A673 (cell line): ENCODE data around the gene MEAK7. TPM values are rescaled to one million over a fixed set of nuclear protein-coding genes. Genes with fewer than 3 reads are reported as not detected.

ENCODE experiments used
- BruUV-seq: library from RNA; stranded (reverse); fragments of 400-500 nt; replicated peaks from 2 replicates; lab custom pipeline; 2021; lab: Mats Ljungman, UMichigan
- CTCF ChIA-PET: fragments of 300-600 bp; sonication (Branson Sonifier 250); formaldehyde crosslinking; loops from one replicate; lab custom pipeline; 2022; ENCODE audit warnings: antibody characterized with exemption; lab: Charles Lee
- POLR2A ChIA-PET: fragments of 300-600 bp; sonication (Branson Sonifier 250); formaldehyde crosslinking; loops from one replicate; lab custom pipeline; 2022; ENCODE audit warnings: antibody characterized with exemption; ENCODE audit not compliant: low non-redundant PET; lab: Charles Lee
- DNase-seq: peaks from one replicate; pipeline ENCODE4 v3.0.0-alpha.2; 2015; ENCODE audit warnings: low spot score
- H3K27ac ChIP-seq: fragments of 200-600 bp; sonication (generic); 2 replicates; pipeline ENCODE4 v1.5.1; 2016; ENCODE audit warnings: mixed run types, low read depth, mild to moderate bottlenecking, mixed read lengths, antibody characterized with exemption, low read length; ENCODE audit not compliant: poor library complexity, severe bottlenecking
- H3K27me3 ChIP-seq: fragments of 200-600 bp; sonication (generic); replicated peaks from 2 replicates; pipeline ENCODE4 v1.6.1; 2017; ENCODE audit warnings: mixed run types, low read depth, mild to moderate bottlenecking, mixed read lengths, antibody characterized with exemption, low read length; ENCODE audit not compliant: insufficient read depth, poor library complexity
- H3K36me3 ChIP-seq: fragments of 200-600 bp; sonication (generic); 2 replicates; pipeline ENCODE4 v1.6.1; 2016; ENCODE audit warnings: mixed run types, mild to moderate bottlenecking, mixed read lengths, antibody characterized with exemption, low read length; ENCODE audit not compliant: insufficient read depth, poor library complexity, severe bottlenecking
- H3K4me1 ChIP-seq: fragments of 200-600 bp; sonication (generic); 2 replicates; pipeline ENCODE4 v1.6.1; 2017; ENCODE audit warnings: mixed run types, mild to moderate bottlenecking, mixed read lengths, antibody characterized with exemption, low read length; ENCODE audit not compliant: insufficient read depth, poor library complexity, severe bottlenecking
- H3K4me3 ChIP-seq: fragments of 200-600 bp; sonication (generic); 2 replicates; pipeline ENCODE4 v1.5.1; 2016; ENCODE audit warnings: low read depth, mixed run types, mild to moderate bottlenecking, mixed read lengths, low read length; ENCODE audit not compliant: poor library complexity, severe bottlenecking
- H3K9me3 ChIP-seq: fragments of 200-600 bp; sonication (generic); 2 replicates; pipeline ENCODE4 v1.6.1; 2016; ENCODE audit warnings: mixed run types, low read depth, mild to moderate bottlenecking, mixed read lengths, antibody characterized with exemption, low read length; ENCODE audit not compliant: poor library complexity, severe bottlenecking
- EZH2 ChIP-seq: fragments of 200-600 bp; sonication (generic); IDR thresholded peaks from 2 replicates; pipeline ENCODE4 v1.6.1; 2017; ENCODE audit warnings: borderline replicate concordance, low read depth, mild to moderate bottlenecking, mixed read lengths, antibody characterized with exemption, low read length; ENCODE audit not compliant: poor library complexity, severe bottlenecking
- intact Hi-C: fragments of 100-400 bp; cut with micrococcal nuclease; formaldehyde crosslinking; loops from one replicate; pipeline ENCODE4 v1.10.0; 2022; ENCODE audit not compliant: unreplicated experiment
- total RNA-seq: library from RNA; stranded (reverse); gene quantifications from 2 replicates; pipeline ENCODE4 v1.2.3, GENCODE V29; 2021
- TF ChIP-seq, protein P1 (sequence below): fragments of 300-800, 200-600 bp; sonication (generic); conservative IDR thresholded peaks from 2 replicates; pipeline ENCODE4 v1.5.1; 2017; ENCODE audit warnings: low read depth, mild to moderate bottlenecking, antibody characterized with exemption, low read length, moderate library complexity, mixed read lengths

MEAK7 gene
- total RNA-seq, 1 experiment from 2014 or later: 11.6 TPM

DNA sequence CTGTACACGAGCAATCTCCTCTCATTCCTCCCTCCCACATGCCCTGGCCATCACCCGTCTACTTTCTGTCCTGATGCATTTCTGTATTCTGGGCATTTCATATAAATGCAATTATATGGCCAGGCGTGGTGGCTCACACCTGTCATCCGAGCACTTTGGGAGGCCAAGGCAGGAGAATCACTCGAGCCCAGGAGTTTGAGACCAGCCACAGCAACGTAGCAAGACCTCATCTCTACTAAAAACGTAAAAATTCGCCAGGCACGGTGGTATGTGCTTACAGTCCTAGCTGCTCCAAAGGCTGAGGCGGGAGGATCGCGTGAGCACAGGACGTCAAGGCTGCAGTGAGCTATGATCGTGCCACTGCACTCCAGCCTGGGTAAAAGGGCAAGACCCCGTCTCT lies 4.8 kb downstream of the MEAK7 start:
- TF ChIP-seq, protein P1, sequence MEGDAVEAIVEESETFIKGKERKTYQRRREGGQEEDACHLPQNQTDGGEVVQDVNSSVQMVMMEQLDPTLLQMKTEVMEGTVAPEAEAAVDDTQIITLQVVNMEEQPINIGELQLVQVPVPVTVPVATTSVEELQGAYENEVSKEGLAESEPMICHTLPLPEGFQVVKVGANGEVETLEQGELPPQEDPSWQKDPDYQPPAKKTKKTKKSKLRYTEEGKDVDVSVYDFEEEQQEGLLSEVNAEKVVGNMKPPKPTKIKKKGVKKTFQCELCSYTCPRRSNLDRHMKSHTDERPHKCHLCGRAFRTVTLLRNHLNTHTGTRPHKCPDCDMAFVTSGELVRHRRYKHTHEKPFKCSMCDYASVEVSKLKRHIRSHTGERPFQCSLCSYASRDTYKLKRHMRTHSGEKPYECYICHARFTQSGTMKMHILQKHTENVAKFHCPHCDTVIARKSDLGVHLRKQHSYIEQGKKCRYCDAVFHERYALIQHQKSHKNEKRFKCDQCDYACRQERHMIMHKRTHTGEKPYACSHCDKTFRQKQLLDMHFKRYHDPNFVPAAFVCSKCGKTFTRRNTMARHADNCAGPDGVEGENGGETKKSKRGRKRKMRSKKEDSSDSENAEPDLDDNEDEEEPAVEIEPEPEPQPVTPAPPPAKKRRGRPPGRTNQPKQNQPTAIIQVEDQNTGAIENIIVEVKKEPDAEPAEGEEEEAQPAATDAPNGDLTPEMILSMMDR: no peak
- TF ChIP-seq EZH2: no peak
- intact Hi-C loops: no loop called here
- no peak overlapping the region for H3K4me3 ChIP-seq
- ChIA-PET POLR2A (no interaction called here), CTCF (no interaction called here)
- H3K4me1 ChIP-seq: peaks cover 3% of the 10 kb centered on the region
- no peak for DNase-seq
- BruUV-seq: no TSS peak
- H3K9me3 ChIP-seq: no peaks in the 10 kb centered on the region
- H3K27ac ChIP-seq: no peak overlapping the region
- no peaks in the 10 kb centered on the region for H3K27me3 ChIP-seq
- H3K36me3 ChIP-seq: no peaks in the 10 kb centered on the region

DNA sequence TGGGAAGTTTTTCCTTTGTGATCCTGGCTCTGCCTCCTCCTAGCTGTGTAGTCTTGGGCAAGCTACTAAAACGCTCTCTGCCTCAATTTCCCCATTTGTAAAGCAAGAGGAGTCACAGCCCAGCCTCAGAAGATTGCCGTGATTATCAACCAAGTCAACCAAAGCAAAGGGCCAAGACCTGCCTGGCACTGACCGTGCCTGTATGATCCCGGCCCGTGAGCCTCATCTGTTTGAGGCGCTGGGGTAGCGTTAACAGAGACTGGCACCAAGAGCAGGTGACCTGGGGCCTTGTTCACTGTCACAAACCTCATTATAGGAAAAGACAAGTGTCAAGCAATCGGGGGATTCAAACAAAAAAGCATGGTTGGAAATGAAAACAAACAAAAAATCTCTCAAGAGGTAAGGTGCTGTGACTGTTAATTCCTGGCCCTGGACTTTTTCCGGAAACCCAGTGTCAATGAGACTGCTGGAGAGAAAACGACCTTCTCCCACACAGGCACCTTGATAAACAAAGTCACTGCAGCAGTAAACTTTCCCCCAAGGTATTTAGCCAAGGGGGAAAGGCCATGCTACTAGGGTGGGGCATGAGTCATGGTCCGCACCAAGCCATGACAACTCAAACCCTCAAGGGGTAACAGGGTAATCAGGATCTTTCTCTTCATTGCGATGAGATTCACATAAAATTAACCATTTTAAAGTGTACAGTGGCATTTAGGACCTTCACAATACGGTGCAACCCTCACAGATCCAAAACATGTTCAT lies 5.4 kb downstream of the MEAK7 start:
- BruUV-seq: no TSS peak
- intact Hi-C loops: no loop called here
- no peak for DNase-seq
- Histone ChIP-seq H3K36me3 (peaks cover 5% of the 10 kb centered on the region), H3K27me3 (no peaks in the 10 kb centered on the region), H3K4me1 (peaks cover 3% of the 10 kb centered on the region), H3K27ac (no peak overlapping the region), H3K9me3 (no peaks in the 10 kb centered on the region), H3K4me3 (no peak overlapping the region)
- POLR2A ChIA-PET: no interaction called here
- TF ChIP-seq EZH2: no peak
- TF ChIP-seq, protein P1: no peak
- CTCF ChIA-PET: no interaction called here

DNA sequence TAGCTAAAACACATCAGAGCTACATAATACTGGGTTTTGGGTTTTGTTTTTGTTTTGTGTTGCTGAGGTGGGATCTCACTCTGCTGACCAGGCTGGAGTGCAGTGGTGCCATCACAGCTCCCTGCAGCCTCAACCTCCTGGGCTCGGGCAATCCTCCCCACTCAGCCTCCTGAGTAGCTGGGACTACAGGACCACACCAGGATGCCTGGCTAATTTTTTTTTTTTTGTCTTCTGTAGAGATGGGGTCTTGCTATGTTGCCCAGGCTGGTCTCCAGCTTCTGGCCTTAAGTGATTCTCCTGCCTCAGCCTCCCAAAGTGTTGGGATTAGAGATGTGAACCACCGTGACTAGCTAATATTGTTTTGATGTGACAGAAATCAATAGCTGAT lies 6.2 kb downstream of the MEAK7 start:
- Histone ChIP-seq H3K4me1 (no peaks in the 10 kb centered on the region), H3K4me3 (no peak overlapping the region), H3K27ac (no peak overlapping the region), H3K27me3 (no peaks in the 10 kb centered on the region), H3K9me3 (no peaks in the 10 kb centered on the region), H3K36me3 (peaks cover 12% of the 10 kb centered on the region)
- ChIA-PET POLR2A (no interaction called here), CTCF (no interaction called here)
- TF ChIP-seq EZH2: no peak
- TF ChIP-seq, protein P1: no peak
- BruUV-seq: no TSS peak
- no peak for DNase-seq
- intact Hi-C loops: no loop called here
